ENCODE results near the gene CD28.
"Not testable (repeated sequence)": the region's sequence is repeated elsewhere in the genome, so short reads cannot be mapped to it uniquely, and the experiment has no call there.

Gene CD28

GRCh38 chr2:203687165-203687564, 19.3 kb upstream of the CD28 start:
- no peak for DNase-seq (ENCODE audit: low read depth in 2 of 2)

GRCh38 chr2:203688798-203689197, 17.6 kb upstream of the CD28 start:
- DNase-seq (ENCODE audit: low read depth in 2 of 2) = no peak

- DNase-seq (ENCODE audit: low read depth in 2 of 2) = peak in 1 of 2 donors; percentile 22
Observed at GRCh38 chr2:203689426-203690116, 16.9 kb upstream of the CD28 start.

- no peak for DNase-seq (ENCODE audit: low read depth in 2 of 2)
Observed at GRCh38 chr2:203690117-203690431, 16.4 kb upstream of the CD28 start.

- no peak for DNase-seq (ENCODE audit: low read depth in 2 of 2)
Observed at GRCh38 chr2:203690441-203691047, 15.9 kb upstream of the CD28 start.

- no peak for DNase-seq (ENCODE audit: low read depth in 2 of 2)
Observed at GRCh38 chr2:203691149-203691548, 15.3 kb upstream of the CD28 start.

GRCh38 chr2:203692031-203692710, 14.3 kb upstream of the CD28 start:
- no peak for DNase-seq (ENCODE audit: low read depth in 2 of 2)

- no peak for DNase-seq (ENCODE audit: low read depth in 2 of 2)
Observed at GRCh38 chr2:203693242-203693879, 13.1 kb upstream of the CD28 start.

- DNase-seq (ENCODE audit: low read depth in 2 of 2) = no peak
Observed at GRCh38 chr2:203694191-203694590, 12.2 kb upstream of the CD28 start.

- no peak for DNase-seq (ENCODE audit: low read depth in 2 of 2)
Observed at GRCh38 chr2:203697190-203697589, 9.2 kb upstream of the CD28 start.

GRCh38 chr2:203697763-203698162, 8.7 kb upstream of the CD28 start:
- DNase-seq (ENCODE audit: low read depth in 2 of 2) = not testable (repeated sequence)

GRCh38 chr2:203698410-203698809, 8.0 kb upstream of the CD28 start:
- not testable (repeated sequence) for DNase-seq (ENCODE audit: low read depth in 2 of 2)

- DNase-seq (ENCODE audit: low read depth in 2 of 2) = no peak
Observed at GRCh38 chr2:203704430-203704829, 2.0 kb upstream of the CD28 start.

- DNase-seq (ENCODE audit: low read depth in 2 of 2) = no peak
Observed at GRCh38 chr2:203705178-203705577, 1.3 kb upstream of the CD28 start.

GRCh38 chr2:203707530-203707929, 1.1 kb downstream of the CD28 start:
- DNase-seq (ENCODE audit: low read depth in 2 of 2) = no peak

GRCh38 chr2:203708846-203709396, 2.5 kb downstream of the CD28 start:
- no peak for DNase-seq (ENCODE audit: low read depth in 2 of 2)

GRCh38 chr2:203709416-203710040, 3.1 kb downstream of the CD28 start:
- no peak for DNase-seq (ENCODE audit: low read depth in 2 of 2)

GRCh38 chr2:203710226-203710625, 3.8 kb downstream of the CD28 start:
- no peak for DNase-seq (ENCODE audit: low read depth in 2 of 2)

GRCh38 chr2:203710952-203711351, 4.5 kb downstream of the CD28 start:
- no peak for DNase-seq (ENCODE audit: low read depth in 2 of 2)

GRCh38 chr2:203711399-203711798, 5.0 kb downstream of the CD28 start:
- no peak for DNase-seq (ENCODE audit: low read depth in 2 of 2)

- DNase-seq (ENCODE audit: low read depth in 2 of 2) = no peak
Observed at GRCh38 chr2:203713381-203713780, 6.9 kb downstream of the CD28 start.

- no peak for DNase-seq (ENCODE audit: low read depth in 2 of 2)
Observed at GRCh38 chr2:203714112-203714511, 7.7 kb downstream of the CD28 start.
